CD4-positive, alpha-beta T cell (primary cell): ENCODE measurements around the gene PDS5A. TPM values are rescaled to one million over a fixed set of nuclear protein-coding genes. Genes with fewer than 3 reads are reported as not detected.

Experiments used
- ATAC-seq: fragments of 200-7000 bp; cut with Tn5 transposase; one replicate; pipeline ENCODE4 v1.10.0; 2022; ENCODE audit warnings: mild to moderate bottlenecking; ENCODE audit not compliant: poor library complexity
- CTCF ChIA-PET: fragments of 350-600 bp; sonication (Branson Sonifier 250); formaldehyde crosslinking; loops from one replicate; lab custom pipeline; 2021; ENCODE audit warnings: antibody characterized with exemption, inconsistent platforms; lab: Charles Lee
- POLR2A ChIA-PET: fragments of 350-600 bp; sonication (Branson Sonifier 250); formaldehyde crosslinking; loops from one replicate; lab custom pipeline; 2021; ENCODE audit warnings: antibody characterized with exemption, inconsistent platforms; lab: Charles Lee
- DNase-seq, 14 experiments: peaks; one replicate each; pipeline ENCODE4 v3.0.0-alpha.2; 2013 to 2020; ENCODE audit warnings: mixed read lengths in 2 of 14
- H3K27ac ChIP-seq, 2 donors: one replicate each; pipeline versions ENCODE4 v1.5.1 to v1.7.0; 2013; ENCODE audit warnings: low read length in 2 of 2, low read depth in 1 of 2, mild to moderate bottlenecking in 1 of 2
- H3K27me3 ChIP-seq, 2 experiments: 1 replicate in 1 of 2; 2 replicates in 1 of 2; pipeline versions ENCODE4 v1.6.1 to v1.7.0; 2013; ENCODE audit warnings: low read length in 2 of 2, control low read depth in 1 of 2, mild to moderate bottlenecking in 1 of 2, moderate library complexity in 1 of 2; ENCODE audit not compliant: insufficient read depth in 2 of 2, control insufficient read depth in 1 of 2
- H3K36me3 ChIP-seq: one replicate; pipeline ENCODE4 v1.6.1; 2013; ENCODE audit warnings: low read length, control low read depth; ENCODE audit not compliant: insufficient read depth
- H3K4me1 ChIP-seq: one replicate; pipeline ENCODE4 v1.6.1; 2013; ENCODE audit warnings: low read length, control low read depth; ENCODE audit not compliant: insufficient read depth
- H3K4me3 ChIP-seq: one replicate; pipeline ENCODE4 v1.5.1; 2013; ENCODE audit warnings: mild to moderate bottlenecking, low read length, moderate library complexity
- H3K9me3 ChIP-seq, 2 experiments: 1 replicate in 1 of 2; 2 replicates in 1 of 2; pipeline versions ENCODE4 v1.6.1 to v1.7.0; 2013; ENCODE audit warnings: low read length in 2 of 2, mild to moderate bottlenecking in 2 of 2, control low read depth in 1 of 2, moderate library complexity in 1 of 2; ENCODE audit not compliant: control insufficient read depth in 1 of 2, insufficient read depth in 1 of 2
- H3K27ac Mint-ChIP-seq: one replicate; pipeline ENCODE4 v1.8.0; 2020; ENCODE audit warnings: mixed read lengths
- H3K27me3 Mint-ChIP-seq: one replicate; pipeline ENCODE4 v1.8.0; 2021; ENCODE audit warnings: mixed read lengths
- H3K36me3 Mint-ChIP-seq: one replicate; pipeline ENCODE4 v1.8.0; 2021; ENCODE audit warnings: low read depth, mixed read lengths
- H3K4me1 Mint-ChIP-seq: one replicate; pipeline ENCODE4 v1.8.0; 2021; ENCODE audit warnings: low read depth, mixed read lengths
- H3K4me3 Mint-ChIP-seq: one replicate; pipeline ENCODE4 v1.8.0; 2020; ENCODE audit warnings: mild to moderate bottlenecking, mixed read lengths
- H3K9me3 Mint-ChIP-seq: one replicate; pipeline ENCODE4 v1.8.0; 2020; ENCODE audit warnings: mixed read lengths
- intact Hi-C, 2 experiments: fragments of 100-400 bp; cut with DNase I in 1 of 2; cut with micrococcal nuclease in 1 of 2; formaldehyde crosslinking; loops; one replicate each; pipeline versions ENCODE4 v1.15.1 to v1.9.0; 2023 to 2025; cut with DNase I, micrococcal nuclease
- total RNA-seq, 174 experiments: library from RNA in 2 of 174; stranded (reverse) in 2 of 174; gene quantifications; one replicate each; pipeline ENCODE4 v1.2.3 and lab custom pipeline; 2021 to 2026
- TF ChIP-seq, protein P1 (sequence below): fragments of 200-600 bp; IDR thresholded peaks from one replicate; pipeline ENCODE4 v1.8.0; 2022; ENCODE audit warnings: antibody characterized with exemption, mild to moderate bottlenecking

The PDS5A gene
- total RNA-seq, 2 experiments from 2014 or later = 80.0 to 80.6 TPM

DNA sequence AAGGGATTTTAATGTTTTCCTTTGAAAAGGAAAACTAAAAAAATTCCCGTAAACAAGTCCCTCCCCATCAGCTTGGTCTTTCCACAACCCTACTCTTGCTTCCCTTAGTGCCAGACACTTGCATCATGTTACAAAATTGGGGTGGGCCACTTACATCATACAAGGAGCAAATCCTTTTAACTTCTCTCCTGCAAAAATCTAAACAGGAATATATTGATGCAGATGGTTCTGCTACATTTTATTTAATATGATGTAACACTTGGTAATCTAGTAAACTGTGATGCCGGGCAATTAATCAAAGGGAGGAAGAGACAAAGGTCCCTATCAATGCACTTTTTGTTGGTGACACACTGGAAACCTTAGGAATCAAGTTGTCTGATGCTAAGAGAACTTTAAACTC is 154.5 kb downstream of the PDS5A start:
- no peak overlapping the region for H3K27ac Mint-ChIP-seq
- no peaks in the 10 kb centered on the region for H3K27me3 Mint-ChIP-seq
- Histone ChIP-seq H3K27me3 (no peaks in the 10 kb centered on the region), H3K9me3 (no peaks in the 10 kb centered on the region), H3K4me3 (no peak overlapping the region), H3K4me1 (no peaks in the 10 kb centered on the region), H3K27ac (no peak overlapping the region), H3K36me3 (peaks cover 12% of the 10 kb centered on the region)
- ATAC-seq (no peak), DNase-seq (no peak)
- H3K9me3 Mint-ChIP-seq = no peaks in the 10 kb centered on the region
- ChIA-PET CTCF (no interaction called here), POLR2A (interaction anchor here (0.6 kb wide), 1 partner anchor 185 kb away, joined by 3 read pairs; the partner anchor contains the start of gene SMIM14)
- TF ChIP-seq, protein P1, sequence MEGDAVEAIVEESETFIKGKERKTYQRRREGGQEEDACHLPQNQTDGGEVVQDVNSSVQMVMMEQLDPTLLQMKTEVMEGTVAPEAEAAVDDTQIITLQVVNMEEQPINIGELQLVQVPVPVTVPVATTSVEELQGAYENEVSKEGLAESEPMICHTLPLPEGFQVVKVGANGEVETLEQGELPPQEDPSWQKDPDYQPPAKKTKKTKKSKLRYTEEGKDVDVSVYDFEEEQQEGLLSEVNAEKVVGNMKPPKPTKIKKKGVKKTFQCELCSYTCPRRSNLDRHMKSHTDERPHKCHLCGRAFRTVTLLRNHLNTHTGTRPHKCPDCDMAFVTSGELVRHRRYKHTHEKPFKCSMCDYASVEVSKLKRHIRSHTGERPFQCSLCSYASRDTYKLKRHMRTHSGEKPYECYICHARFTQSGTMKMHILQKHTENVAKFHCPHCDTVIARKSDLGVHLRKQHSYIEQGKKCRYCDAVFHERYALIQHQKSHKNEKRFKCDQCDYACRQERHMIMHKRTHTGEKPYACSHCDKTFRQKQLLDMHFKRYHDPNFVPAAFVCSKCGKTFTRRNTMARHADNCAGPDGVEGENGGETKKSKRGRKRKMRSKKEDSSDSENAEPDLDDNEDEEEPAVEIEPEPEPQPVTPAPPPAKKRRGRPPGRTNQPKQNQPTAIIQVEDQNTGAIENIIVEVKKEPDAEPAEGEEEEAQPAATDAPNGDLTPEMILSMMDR = no peak
- peaks cover 51% of the 10 kb centered on the region for H3K36me3 Mint-ChIP-seq
- intact Hi-C loops = no loop called here
- no peak overlapping the region for H3K4me3 Mint-ChIP-seq
- H3K4me1 Mint-ChIP-seq = no peaks in the 10 kb centered on the region

GRCh38 chr4:39822662-39823061 is 155.0 kb downstream of the PDS5A start:
- Mint-ChIP-seq H3K9me3 (no peaks in the 10 kb centered on the region), H3K4me1 (no peaks in the 10 kb centered on the region), H3K27ac (no peak overlapping the region), H3K36me3 (peaks cover 46% of the 10 kb centered on the region), H3K27me3 (no peaks in the 10 kb centered on the region), H3K4me3 (no peak overlapping the region)
- Histone ChIP-seq H3K9me3 (no peaks in the 10 kb centered on the region), H3K27ac (no peak overlapping the region), H3K4me3 (no peak overlapping the region), H3K36me3 (peaks cover 8% of the 10 kb centered on the region), H3K27me3 (no peaks in the 10 kb centered on the region), H3K4me1 (no peaks in the 10 kb centered on the region)
- DNase-seq (no peak), ATAC-seq (no peak)
- POLR2A ChIA-PET = interaction anchor here (0.6 kb wide), 1 partner anchor 184 kb away, joined by 3 read pairs; the partner anchor contains the start of gene SMIM14
- CTCF ChIA-PET = interaction anchor here (0.6 kb wide), 1 partner anchor 89 kb away, joined by 3 read pairs; no protein-coding TSS in a partner anchor
- TF ChIP-seq, protein P1 = no peak
- intact Hi-C loops = no loop called here

DNA sequence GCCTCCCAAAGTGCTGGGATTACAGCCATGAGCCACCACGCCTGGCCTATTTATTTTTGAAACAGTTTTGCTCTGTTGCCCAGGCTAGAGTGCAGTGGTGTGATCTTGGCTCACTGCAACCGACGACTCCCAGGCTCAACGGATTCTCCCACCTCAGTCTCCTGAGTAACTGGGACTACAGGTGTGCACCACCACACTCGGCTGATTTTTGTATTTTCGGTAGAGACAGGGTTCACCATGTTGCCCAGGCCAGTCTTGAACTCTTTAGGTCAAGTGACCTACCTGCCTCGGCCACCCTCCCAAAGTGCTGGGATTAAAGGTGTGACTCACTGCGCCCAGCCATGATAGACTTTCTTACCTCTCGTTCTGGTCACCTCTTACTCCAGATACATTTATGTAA is 155.8 kb downstream of the PDS5A start:
- POLR2A ChIA-PET = interaction anchor here (0.7 kb wide), 1 partner anchor 214 kb away, joined by 3 read pairs; no protein-coding TSS in a partner anchor
- ATAC-seq (no peak), DNase-seq (peak in 1 of 14 experiments; percentile 6)
- Histone ChIP-seq H3K36me3 (peaks cover 8% of the 10 kb centered on the region), H3K4me1 (no peaks in the 10 kb centered on the region), H3K4me3 (no peak overlapping the region), H3K9me3 (no peaks in the 10 kb centered on the region), H3K27me3 (no peaks in the 10 kb centered on the region), H3K27ac (no peak overlapping the region)
- intact Hi-C loops = no loop called here
- H3K27ac Mint-ChIP-seq = no peak overlapping the region
- H3K4me1 Mint-ChIP-seq = no peaks in the 10 kb centered on the region
- H3K4me3 Mint-ChIP-seq = no peak overlapping the region
- H3K36me3 Mint-ChIP-seq = peaks cover 39% of the 10 kb centered on the region
- TF ChIP-seq, protein P1 = no peak
- no peaks in the 10 kb centered on the region for H3K27me3 Mint-ChIP-seq
- CTCF ChIA-PET = interaction anchor here (0.6 kb wide), 1 partner anchor 90 kb away, joined by 3 read pairs; no protein-coding TSS in a partner anchor
- no peaks in the 10 kb centered on the region for H3K9me3 Mint-ChIP-seq
